OCI-LY3 (cell line): ENCODE data around the gene QPCTL.
A peak's percentile ranks its signal among the peaks of the same experiment; 100 is the strongest.

Experiments used
- H2AFZ ChIP-seq: fragments of 200-600, 300-600 bp; shearing (Covaris generic); 2 replicates; pipeline ENCODE4 v1.6.0; 2014; ENCODE audit warnings: antibody characterized with exemption, low read depth, low read length
- H3K27ac ChIP-seq: fragments of 200-600, 300-600 bp; sonication (generic); 2 replicates; pipeline ENCODE4 v1.5.1; 2014; ENCODE audit warnings: mild to moderate bottlenecking, low read length, moderate library complexity, mixed read lengths
- H3K27me3 ChIP-seq: fragments of 200-600, 300-600 bp; sonication (generic); 2 replicates; pipeline ENCODE4 v1.6.1; 2014; ENCODE audit warnings: low read depth, low read length, mixed read lengths
- H3K36me3 ChIP-seq: fragments of 200-600, 300-600 bp; sonication (generic); replicated peaks from 2 replicates; pipeline ENCODE3; 2014; ENCODE audit warnings: low read depth, low read length, mixed read lengths
- H3K4me1 ChIP-seq: fragments of 300-600, 200-600 bp; sonication (generic); 2 replicates; pipeline ENCODE4 v1.6.1; 2014; ENCODE audit warnings: low read length, mixed read lengths
- H3K4me2 ChIP-seq: fragments of 200-600, 300-600 bp; sonication (generic); 2 replicates; pipeline ENCODE4 v1.6.1; 2014; ENCODE audit warnings: low read length, mixed read lengths
- H3K4me3 ChIP-seq: fragments of 300-600, 200-600 bp; sonication (generic); 2 replicates; pipeline ENCODE4 v1.5.1; 2014; ENCODE audit warnings: antibody characterized with exemption, mild to moderate bottlenecking, low read length, moderate library complexity
- H3K79me2 ChIP-seq: fragments of 300-600, 200-600 bp; shearing (Covaris generic); 2 replicates; pipeline ENCODE4 v1.6.1; 2014; ENCODE audit warnings: mild to moderate bottlenecking, low read length, mixed read lengths
- H3K9ac ChIP-seq: fragments of 300-600, 200-600 bp; shearing (Covaris generic); 2 replicates; pipeline ENCODE4 v1.6.0; 2014; ENCODE audit warnings: mild to moderate bottlenecking, low read length, moderate library complexity
- H3K9me3 ChIP-seq: fragments of 200-600, 300-600 bp; shearing (Covaris generic); 2 replicates; pipeline ENCODE4 v1.6.1; 2014; ENCODE audit warnings: low read length, mixed read lengths; ENCODE audit not compliant: insufficient read depth
- H4K20me1 ChIP-seq: fragments of 200-600, 300-600 bp; sonication (generic); 2 replicates; pipeline ENCODE4 v1.6.1; 2016; ENCODE audit warnings: low read length, mixed read lengths; ENCODE audit not compliant: insufficient read depth
- CTCF ChIP-seq: fragments of 200-600, 300-600 bp; sonication (generic); IDR thresholded peaks from 2 replicates; pipeline ENCODE4 v1.5.1; 2014; ENCODE audit warnings: antibody characterized with exemption, low read length, low read depth
- EZH2phosphoT487 ChIP-seq: fragments of 200-600 bp; shearing (Covaris generic); IDR thresholded peaks from 2 replicates; pipeline ENCODE4 v1.6.1; 2018; ENCODE audit warnings: antibody characterized with exemption, mixed run types, low read depth

The QPCTL gene

GRCh38 chr19:45730368-45731288 is 38.2 kb downstream of the QPCTL start, which contains the start of gene FBXO46:
Gene FBXO46, minus strand, starts transcription at chr19:45730896. Its CDS starts 17,401 bp downstream, at chr19:45713495.
- H3K4me2 ChIP-seq, result peak within 1 kb of the TSS; percentile 81
- H3K36me3 ChIP-seq, result no peaks in the 10 kb centered on the region
- H3K4me3 ChIP-seq, result peak within 1 kb of the TSS; percentile 89
- peak within 1 kb of the TSS; percentile 55 for H3K27ac ChIP-seq
- peaks cover 6% of the 10 kb centered on the region for H3K4me1 ChIP-seq
- no peaks in the 10 kb centered on the region for H3K27me3 ChIP-seq
- no peak for TF ChIP-seq EZH2phosphoT487
- peak; percentile 55 for TF ChIP-seq CTCF
- H3K9me3 ChIP-seq, result no peaks in the 10 kb centered on the region
- peak within 1 kb of the TSS; percentile 22 for H2AFZ ChIP-seq
- peak within 1 kb of the TSS; percentile 97 for H3K9ac ChIP-seq
- H4K20me1 ChIP-seq, result 0 out of 2 replicates have a peak, but pooled peaks cover 7% of the 10 kb centered on the region
- peaks cover 51% of the 10 kb centered on the region for H3K79me2 ChIP-seq

GRCh38 chr19:45733160-45733810 is 40.8 kb downstream of the QPCTL start, which contains the start of gene MEIOSIN:
Gene MEIOSIN, plus strand, starts transcription at chr19:45733439. Its CDS starts 1,938 bp downstream, at chr19:45735377.
- no peaks in the 10 kb centered on the region for H4K20me1 ChIP-seq
- H3K4me1 ChIP-seq, result peaks cover 6% of the 10 kb centered on the region
- no peak within 1 kb of the TSS for H3K9ac ChIP-seq
- H3K4me2 ChIP-seq, result no peak within 1 kb of the TSS
- H3K4me3 ChIP-seq, result no peak within 1 kb of the TSS
- TF ChIP-seq CTCF, result no peak
- no peak for TF ChIP-seq EZH2phosphoT487
- H3K36me3 ChIP-seq, result no peaks in the 10 kb centered on the region
- H3K9me3 ChIP-seq, result no peaks in the 10 kb centered on the region
- H3K27ac ChIP-seq, result no peak within 1 kb of the TSS
- no peak within 1 kb of the TSS for H2AFZ ChIP-seq
- no peaks in the 10 kb centered on the region for H3K27me3 ChIP-seq
- peaks cover 24% of the 10 kb centered on the region for H3K79me2 ChIP-seq

- H3K4me2 ChIP-seq, result no peak overlapping the region
- no peak overlapping the region for H3K4me3 ChIP-seq
- no peaks in the 10 kb centered on the region for H3K36me3 ChIP-seq
- H3K9ac ChIP-seq, result no peak overlapping the region
- no peak overlapping the region for H2AFZ ChIP-seq
- H3K4me1 ChIP-seq, result no peaks in the 10 kb centered on the region
- H3K9me3 ChIP-seq, result no peaks in the 10 kb centered on the region
- H3K27me3 ChIP-seq, result peaks cover 6% of the 10 kb centered on the region; the same call in 1 of the 2 replicates
- no peaks in the 10 kb centered on the region for H4K20me1 ChIP-seq
- TF ChIP-seq CTCF, result no peak
- no peak for TF ChIP-seq EZH2phosphoT487
- H3K27ac ChIP-seq, result no peak overlapping the region
- no peaks in the 10 kb centered on the region for H3K79me2 ChIP-seq
These were observed 47.3 kb downstream of the QPCTL start for GRCh38 chr19:45739498-45740439.
